ENCODE results near the gene LRBA. TPM values are rescaled to one million over a fixed set of nuclear protein-coding genes. Genes with fewer than 3 reads are reported as not detected.

LRBA gene
- total RNA-seq, 1 donor from 2014 or later = 26.4 TPM

- no peaks in the 10 kb centered on the region for H3K4me1 Mint-ChIP-seq (ENCODE audit: low read depth, unreplicated experiment)
- DNase-seq = no peak
- peaks cover 19% of the 10 kb centered on the region for H3K36me3 Mint-ChIP-seq (ENCODE audit: unreplicated experiment)
- TF ChIP-seq, protein P1, sequence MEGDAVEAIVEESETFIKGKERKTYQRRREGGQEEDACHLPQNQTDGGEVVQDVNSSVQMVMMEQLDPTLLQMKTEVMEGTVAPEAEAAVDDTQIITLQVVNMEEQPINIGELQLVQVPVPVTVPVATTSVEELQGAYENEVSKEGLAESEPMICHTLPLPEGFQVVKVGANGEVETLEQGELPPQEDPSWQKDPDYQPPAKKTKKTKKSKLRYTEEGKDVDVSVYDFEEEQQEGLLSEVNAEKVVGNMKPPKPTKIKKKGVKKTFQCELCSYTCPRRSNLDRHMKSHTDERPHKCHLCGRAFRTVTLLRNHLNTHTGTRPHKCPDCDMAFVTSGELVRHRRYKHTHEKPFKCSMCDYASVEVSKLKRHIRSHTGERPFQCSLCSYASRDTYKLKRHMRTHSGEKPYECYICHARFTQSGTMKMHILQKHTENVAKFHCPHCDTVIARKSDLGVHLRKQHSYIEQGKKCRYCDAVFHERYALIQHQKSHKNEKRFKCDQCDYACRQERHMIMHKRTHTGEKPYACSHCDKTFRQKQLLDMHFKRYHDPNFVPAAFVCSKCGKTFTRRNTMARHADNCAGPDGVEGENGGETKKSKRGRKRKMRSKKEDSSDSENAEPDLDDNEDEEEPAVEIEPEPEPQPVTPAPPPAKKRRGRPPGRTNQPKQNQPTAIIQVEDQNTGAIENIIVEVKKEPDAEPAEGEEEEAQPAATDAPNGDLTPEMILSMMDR (IDR thresholded peaks at IDR 0.05; ENCODE audit: partially characterized antibody, unreplicated experiment) = no peak
- peaks cover 4% of the 10 kb centered on the region for H3K27me3 Mint-ChIP-seq (ENCODE audit: unreplicated experiment)
- H3K27ac Mint-ChIP-seq (ENCODE audit: unreplicated experiment) = no peak overlapping the region
- no peaks in the 10 kb centered on the region for H3K9me3 Mint-ChIP-seq (ENCODE audit: unreplicated experiment)
- no peak overlapping the region for H3K4me3 Mint-ChIP-seq (ENCODE audit: unreplicated experiment)
These were observed 749.3 kb downstream of the LRBA start for GRCh38 chr4:150265806-150266205.

- H3K36me3 Mint-ChIP-seq (ENCODE audit: unreplicated experiment) = peaks cover 10% of the 10 kb centered on the region
- no peak for DNase-seq
- H3K4me3 Mint-ChIP-seq (ENCODE audit: unreplicated experiment) = no peak overlapping the region
- no peak overlapping the region for H3K27ac Mint-ChIP-seq (ENCODE audit: unreplicated experiment)
- peaks cover 4% of the 10 kb centered on the region for H3K27me3 Mint-ChIP-seq (ENCODE audit: unreplicated experiment)
- TF ChIP-seq, protein P1 (IDR thresholded peaks at IDR 0.05; ENCODE audit: partially characterized antibody, unreplicated experiment) = no peak
- H3K4me1 Mint-ChIP-seq (ENCODE audit: low read depth, unreplicated experiment) = peaks cover 3% of the 10 kb centered on the region
- H3K9me3 Mint-ChIP-seq (ENCODE audit: unreplicated experiment) = no peaks in the 10 kb centered on the region
These were observed 750.4 kb downstream of the LRBA start for GRCh38 chr4:150264595-150265161.

DNA sequence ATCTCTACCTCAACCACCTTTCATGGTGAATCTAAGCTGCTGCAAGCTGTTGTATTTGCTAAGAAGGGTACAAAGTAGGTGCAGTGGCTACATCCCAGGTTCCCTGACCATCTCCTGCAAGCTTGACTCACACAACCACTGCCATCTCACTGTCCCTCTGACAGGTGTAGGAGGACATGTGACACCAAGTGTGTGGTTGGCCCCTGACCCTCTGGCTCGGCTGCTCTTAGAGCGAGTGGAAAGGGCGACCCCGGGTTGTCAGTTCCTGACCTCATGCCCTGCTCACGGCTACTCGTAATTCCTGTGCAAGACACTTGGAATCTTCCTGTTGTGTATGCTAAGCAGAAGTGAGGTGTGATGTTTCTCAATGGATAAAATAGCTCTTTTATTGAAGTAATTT lies 752.5 kb downstream of the LRBA start:
- H3K4me3 Mint-ChIP-seq (ENCODE audit: unreplicated experiment) = no peak overlapping the region
- H3K27ac Mint-ChIP-seq (ENCODE audit: unreplicated experiment) = no peak overlapping the region
- H3K4me1 Mint-ChIP-seq (ENCODE audit: low read depth, unreplicated experiment) = peaks cover 4% of the 10 kb centered on the region
- H3K9me3 Mint-ChIP-seq (ENCODE audit: unreplicated experiment) = no peaks in the 10 kb centered on the region
- peaks cover 4% of the 10 kb centered on the region for H3K27me3 Mint-ChIP-seq (ENCODE audit: unreplicated experiment)
- DNase-seq = no peak
- TF ChIP-seq, protein P1 (IDR thresholded peaks at IDR 0.05; ENCODE audit: partially characterized antibody, unreplicated experiment) = no peak
- H3K36me3 Mint-ChIP-seq (ENCODE audit: unreplicated experiment) = peaks cover 8% of the 10 kb centered on the region

DNA sequence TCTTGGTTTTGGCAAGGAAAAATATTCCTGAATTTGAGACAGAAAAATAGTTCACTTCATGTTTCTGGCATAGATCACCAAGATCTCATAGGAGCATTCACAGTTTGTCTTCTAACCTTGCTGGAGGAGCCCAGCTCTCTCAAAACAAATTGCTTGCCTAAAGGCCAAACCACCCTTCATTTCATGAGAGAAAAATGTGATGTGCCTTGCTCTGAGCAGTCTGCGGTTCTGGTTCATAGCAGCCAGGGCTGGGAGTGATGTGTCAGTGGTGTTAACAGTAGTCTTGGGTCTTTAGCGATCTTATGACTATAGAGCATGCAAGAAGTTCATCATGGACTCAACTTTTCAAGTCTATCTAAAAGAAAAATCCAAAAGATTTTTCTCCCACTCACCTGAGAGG lies 753.5 kb downstream of the LRBA start:
- no peak overlapping the region for H3K4me3 Mint-ChIP-seq (ENCODE audit: unreplicated experiment)
- H3K36me3 Mint-ChIP-seq (ENCODE audit: unreplicated experiment) = peaks cover 4% of the 10 kb centered on the region
- no peak for DNase-seq
- H3K4me1 Mint-ChIP-seq (ENCODE audit: low read depth, unreplicated experiment) = peaks cover 6% of the 10 kb centered on the region
- H3K27me3 Mint-ChIP-seq (ENCODE audit: unreplicated experiment) = peaks cover 4% of the 10 kb centered on the region
- TF ChIP-seq, protein P1 (IDR thresholded peaks at IDR 0.05; ENCODE audit: partially characterized antibody, unreplicated experiment) = no peak
- no peaks in the 10 kb centered on the region for H3K9me3 Mint-ChIP-seq (ENCODE audit: unreplicated experiment)
- H3K27ac Mint-ChIP-seq (ENCODE audit: unreplicated experiment) = no peak overlapping the region

GRCh38 chr4:150259861-150260567 lies 755.1 kb downstream of the LRBA start:
- DNase-seq = no peak
- TF ChIP-seq, protein P1 (IDR thresholded peaks at IDR 0.05; ENCODE audit: partially characterized antibody, unreplicated experiment) = no peak

More at GRCh38 chr4:150259861-150260567, 755.1 kb downstream of the LRBA start:
- no peaks in the 10 kb centered on the region for H3K36me3 Mint-ChIP-seq (ENCODE audit: unreplicated experiment)
- peaks cover 2% of the 10 kb centered on the region for H3K27me3 Mint-ChIP-seq (ENCODE audit: unreplicated experiment)
- H3K4me3 Mint-ChIP-seq (ENCODE audit: unreplicated experiment) = no peak overlapping the region
- H3K27ac Mint-ChIP-seq (ENCODE audit: unreplicated experiment) = peak overlapping the region; percentile 68
- H3K4me1 Mint-ChIP-seq (ENCODE audit: low read depth, unreplicated experiment) = peaks cover 9% of the 10 kb centered on the region
- no peaks in the 10 kb centered on the region for H3K9me3 Mint-ChIP-seq (ENCODE audit: unreplicated experiment)

All from glutamatergic neuron (in vitro differentiated cells).